SIG-M5 treated with dmso at 0.1 percent for 504 hours (cell line): ENCODE results near the gene CRADD.

Experiments used
- DNase-seq: peaks from one replicate; lab custom pipeline; 2025; ENCODE audit not compliant: unreplicated experiment; lab: John Stamatoyannopoulos, UW

The CRADD gene

DNA sequence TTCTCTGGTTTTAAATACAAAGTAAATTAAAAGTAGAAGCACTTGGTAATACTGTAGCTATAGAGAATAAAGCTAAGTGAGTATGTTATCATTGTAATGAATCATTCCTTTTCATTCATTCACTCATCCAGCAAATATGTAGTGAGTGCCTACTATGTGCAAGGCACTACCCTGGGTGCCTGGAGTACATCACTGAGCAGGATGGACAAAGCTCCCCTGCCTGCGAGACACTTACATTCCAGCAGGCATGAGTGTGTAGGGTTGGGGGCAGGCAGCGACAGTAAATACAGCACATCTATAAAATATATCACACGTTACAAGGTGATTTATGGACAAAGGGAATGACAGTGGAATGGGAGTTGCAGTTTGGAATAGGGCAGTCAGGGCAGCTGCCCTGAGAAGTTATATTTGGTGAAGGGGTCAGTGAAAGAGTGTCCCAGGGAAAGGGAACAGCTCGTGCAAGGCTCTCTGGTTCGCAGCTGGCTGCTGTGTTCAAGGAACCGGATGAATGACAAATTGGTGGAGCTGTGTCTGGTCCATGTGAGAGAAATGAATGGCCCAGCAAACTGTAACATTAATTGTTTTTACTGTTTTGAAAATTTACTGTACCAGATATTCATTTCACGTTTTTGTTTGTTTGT, 159.6 kb downstream of the CRADD start:
- DNase-seq = no peak

DNA sequence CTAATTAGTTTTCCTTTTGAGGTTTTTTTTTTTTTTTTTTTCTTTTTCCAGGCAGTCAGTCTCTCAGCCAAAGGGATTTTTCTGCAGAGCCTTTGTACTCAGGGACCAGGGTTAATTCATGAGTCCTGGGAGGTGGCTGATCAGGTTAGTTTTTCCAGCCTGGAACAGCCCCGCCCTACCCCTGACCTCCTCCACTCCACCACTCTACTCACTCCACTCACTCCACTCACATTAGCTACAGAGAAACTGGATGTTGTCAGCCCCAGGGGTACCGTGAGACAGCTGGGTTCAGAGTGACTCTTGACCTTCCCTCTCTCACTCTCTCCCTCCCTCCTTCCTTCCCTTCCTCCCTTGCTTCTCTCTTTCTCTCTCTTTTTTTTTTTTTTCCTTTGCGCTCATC, 161.0 kb downstream of the CRADD start:
- no peak for DNase-seq

DNA sequence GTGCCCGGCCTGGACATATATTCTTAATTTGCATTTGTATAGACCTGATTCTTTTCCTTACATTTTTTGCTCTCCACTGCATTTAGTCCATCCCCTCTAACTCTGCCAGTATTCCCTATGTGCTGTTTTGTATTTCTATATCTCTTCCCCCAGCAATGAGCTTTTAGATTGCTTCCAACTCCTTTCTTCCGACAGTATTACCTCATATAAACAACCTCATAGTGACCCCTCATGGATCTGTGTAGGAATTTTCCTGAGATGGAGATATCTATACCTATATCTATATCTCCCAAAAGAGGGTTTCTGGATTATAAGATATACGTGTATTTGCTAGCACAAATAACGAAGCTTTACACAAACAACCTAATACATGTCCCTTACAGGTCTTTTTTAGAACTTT, 161.9 kb downstream of the CRADD start:
- DNase-seq = no peak

DNA sequence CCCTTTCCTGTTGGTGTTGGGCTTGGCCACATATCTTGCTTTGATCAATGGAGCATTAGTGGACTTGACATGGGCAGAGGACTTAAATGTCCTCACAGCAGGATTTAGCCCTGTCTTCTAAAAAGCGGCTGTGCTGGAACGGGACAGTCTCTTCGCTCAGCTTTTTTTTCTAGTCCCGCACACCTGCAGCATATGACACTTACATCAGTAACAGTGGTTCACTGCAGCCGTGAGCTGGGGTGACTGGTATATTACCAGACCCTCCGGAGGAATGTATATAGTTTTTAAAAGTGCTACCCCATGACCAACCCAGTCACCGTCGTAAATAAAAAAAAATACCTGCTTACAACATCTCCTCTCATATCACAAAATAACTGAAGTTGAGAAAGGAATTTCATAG, 164.5 kb downstream of the CRADD start:
- DNase-seq = no peak

DNA sequence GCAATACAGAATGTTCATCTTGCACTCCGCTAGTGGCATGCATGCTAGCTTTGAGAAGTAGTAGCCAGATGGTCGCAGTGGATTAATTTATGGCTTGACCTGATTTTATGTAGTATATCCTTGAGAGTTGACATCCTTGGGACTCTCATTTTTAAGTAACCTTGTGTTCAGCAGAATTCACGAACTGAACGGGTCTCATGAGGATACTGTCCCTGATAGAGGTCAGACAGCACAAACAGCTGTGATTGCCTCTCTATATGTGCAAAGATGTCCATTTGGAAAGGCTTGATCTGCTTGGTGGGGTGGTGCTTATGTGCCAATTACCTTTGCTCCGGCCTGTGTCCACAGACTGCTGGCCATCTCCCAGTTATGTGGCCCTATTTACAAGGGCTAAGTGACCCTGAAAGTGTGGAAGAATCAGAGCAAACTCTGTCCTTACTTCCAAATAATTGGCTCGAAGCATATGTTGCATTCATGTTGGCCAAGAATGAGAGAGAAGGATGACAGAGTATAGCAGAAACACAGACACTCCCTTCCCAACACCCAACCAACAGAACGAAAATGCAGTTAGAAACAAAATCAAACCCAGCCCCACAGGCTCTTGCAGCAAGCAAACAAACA, 167.1 kb downstream of the CRADD start:
- DNase-seq = no peak

DNA sequence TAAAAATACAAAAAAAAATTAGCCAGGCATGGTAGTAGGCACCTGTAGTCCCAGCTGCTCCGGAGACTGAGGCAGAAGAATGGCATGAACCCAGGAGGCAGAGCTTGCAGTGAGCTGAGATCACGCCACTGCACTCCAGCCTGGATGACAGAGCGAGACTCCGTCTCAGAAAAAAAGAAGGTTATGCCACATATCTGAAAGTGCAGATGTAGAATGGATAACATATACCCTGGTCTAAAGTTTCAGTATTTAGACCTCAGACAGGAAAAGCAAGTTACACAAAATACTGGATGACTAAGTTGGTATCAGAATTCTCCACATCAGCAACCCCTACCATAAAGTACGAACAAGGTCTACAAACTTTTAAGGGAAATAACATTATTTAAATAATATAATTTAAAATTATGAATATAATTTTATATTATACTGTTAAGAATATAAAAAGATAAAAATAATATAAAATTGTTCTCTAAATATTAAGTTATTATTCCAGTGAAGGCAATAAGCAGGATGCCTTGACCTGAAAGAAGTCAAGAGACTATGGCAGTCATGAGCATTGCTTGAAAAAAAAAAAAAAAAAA, 169.9 kb downstream of the CRADD start:
- DNase-seq = no peak

DNA sequence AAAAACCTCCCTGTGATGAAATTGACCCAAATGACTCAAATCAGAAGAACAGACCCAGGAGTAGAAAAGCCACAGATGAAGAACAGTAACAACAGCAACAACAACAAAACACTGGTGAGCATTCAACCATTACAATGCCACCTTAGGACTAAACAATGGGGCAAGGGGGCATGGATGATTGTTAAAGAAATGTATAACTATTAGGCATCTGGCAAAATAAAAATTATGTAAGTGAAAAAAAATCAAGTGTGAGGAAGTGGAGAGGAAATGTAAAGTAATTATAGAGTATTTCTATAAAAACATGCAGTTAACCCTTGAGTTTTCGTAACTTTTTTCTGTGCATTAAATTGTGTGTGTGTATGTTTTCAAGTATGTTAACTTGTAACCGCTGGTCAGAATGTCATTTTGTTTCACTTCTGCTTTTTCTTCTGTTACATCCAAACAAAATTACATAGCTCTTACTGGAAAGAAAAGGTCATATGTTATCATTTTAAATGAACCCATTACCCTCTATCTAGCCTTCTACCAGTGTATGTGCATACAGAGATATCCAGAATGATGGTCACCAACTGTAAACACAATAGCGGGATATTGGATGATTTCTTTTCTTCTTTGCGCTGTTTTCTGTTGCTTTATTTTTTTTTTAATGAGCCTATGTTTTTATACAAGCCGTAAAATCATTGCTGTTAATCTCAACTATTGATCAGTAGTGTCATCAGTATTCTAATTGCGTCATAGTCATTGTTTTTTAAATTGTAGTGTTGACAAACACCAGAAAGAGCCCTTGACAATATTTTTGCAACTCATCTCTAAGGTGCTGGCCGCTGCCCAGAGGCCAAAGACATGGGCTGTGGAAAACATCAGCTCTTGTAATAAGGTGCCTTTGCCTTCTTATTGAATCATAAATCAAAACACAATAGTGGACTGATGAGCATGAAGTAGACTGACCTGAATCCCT, 170.6 kb downstream of the CRADD start:
- peak; percentile 88 for DNase-seq

DNA sequence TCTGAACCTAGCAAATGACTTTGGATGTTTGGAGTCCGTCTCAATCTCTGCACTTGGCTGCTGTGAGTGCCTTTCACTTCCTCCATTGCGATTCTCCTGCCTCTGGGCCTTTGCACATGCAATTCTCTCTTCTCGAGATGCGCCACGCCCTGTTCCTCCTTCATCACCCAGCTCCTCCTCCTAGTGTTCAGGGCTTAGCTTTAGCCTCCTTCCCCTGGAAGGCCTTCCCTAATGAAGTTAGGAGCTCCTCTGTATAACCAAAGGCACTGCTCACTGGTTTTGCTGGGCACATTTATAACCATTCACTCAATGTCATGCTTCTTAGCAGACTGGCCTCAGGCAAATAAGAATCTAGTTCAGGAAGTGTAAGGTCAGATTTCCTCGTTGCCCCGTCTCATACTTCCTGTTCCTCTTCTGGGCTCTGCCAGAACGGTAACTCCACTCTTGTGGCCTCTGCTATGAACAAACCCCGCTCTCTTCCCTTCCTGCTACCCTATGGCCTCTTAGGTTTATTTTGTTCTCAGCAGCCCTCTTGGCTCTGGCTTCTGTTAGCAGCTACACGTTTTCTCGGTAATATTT, 171.4 kb downstream of the CRADD start:
- peak; percentile 88 for DNase-seq

DNA sequence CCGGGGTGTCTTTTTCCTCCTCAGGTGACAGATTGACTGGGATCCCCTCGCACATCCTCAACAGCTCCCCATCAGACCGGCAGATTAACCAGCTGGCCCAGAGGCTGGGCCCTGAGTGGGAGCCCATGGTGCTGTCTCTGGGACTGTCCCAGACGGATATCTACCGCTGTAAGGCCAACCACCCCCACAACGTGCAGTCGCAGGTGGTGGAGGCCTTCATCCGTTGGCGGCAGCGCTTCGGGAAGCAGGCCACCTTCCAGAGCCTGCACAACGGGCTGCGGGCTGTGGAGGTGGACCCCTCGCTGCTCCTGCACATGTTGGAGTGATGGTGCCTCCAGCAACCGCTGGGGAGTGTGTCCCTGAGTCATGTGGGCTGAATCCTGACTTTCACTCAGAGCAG, 172.8 kb downstream of the CRADD start:
- no peak for DNase-seq

DNA sequence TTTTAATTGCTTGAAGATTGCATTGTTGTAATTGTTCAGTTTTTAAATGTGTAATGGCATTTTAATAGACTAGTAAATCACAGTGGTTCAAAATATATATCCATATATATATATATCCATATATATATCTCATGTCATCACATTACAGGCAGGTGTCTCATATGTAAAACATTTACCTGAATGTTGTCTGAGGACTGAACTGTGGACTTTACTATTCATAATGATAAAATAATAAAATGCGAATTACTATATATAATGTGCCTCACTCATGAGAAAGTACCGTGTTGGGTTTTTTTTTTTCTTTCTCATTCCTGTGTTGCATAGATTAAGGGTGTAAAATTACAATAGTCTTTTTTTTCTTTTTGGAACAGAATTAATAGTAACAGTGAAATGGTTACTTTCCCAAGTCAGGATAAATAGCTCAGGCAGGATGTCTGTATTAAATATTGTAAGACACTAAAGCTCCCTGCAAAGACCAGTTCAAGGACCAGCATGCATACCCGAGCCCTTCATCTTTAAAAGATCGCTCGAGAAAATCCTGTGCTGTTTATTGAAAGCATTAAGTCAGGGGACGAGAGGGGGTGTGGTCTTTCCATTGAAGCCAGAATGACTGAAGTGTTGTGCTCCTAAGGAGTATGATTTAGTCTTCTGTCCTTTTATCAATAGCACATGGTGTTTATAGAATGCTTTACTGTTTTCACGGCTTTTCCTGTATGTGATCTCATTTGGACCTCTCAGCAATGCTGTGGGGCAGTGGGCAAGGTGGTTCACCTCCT, 173.5 kb downstream of the CRADD start:
- DNase-seq = no peak

DNA sequence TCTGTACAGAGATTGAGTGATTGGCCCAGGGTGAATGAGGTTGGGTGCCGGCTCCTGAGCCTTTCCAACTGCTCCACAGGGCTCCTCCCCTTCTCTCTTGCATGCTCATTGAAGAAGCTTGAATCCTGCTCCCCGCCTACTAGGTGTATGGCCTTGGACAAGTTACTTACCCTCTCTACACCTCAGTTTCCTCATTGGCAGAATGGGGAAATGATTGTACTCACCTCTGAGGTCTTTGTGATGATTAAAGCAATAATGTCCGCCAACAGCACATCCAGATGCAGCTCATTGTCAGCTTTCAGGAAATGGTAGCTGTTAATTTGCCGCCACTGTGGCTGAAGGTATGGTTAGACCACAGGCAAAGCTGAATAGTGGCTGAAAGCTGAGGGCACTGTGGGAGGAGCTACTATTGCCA, 174.1 kb downstream of the CRADD start:
- DNase-seq = no peak

DNA sequence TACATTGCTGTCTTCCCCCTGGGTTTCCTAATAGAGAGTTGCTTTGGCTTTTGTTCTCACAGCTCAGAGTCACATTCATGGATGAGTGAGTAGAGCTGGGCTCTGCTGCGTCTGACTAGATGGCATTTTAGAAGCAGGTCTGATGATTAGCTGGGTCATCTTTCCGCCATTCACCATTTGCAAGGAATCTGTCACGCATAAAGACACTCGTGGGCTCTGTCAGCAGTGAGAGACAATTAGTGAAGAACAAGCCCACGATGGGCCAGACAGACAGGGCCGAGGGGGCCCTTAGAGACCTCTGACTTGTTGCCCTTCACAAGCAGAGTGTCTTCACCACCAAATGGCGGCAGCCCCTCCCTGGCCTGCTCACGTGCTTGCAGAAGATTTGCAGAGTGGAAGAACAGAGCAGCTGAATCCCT, 175.0 kb downstream of the CRADD start:
- no peak for DNase-seq

DNA sequence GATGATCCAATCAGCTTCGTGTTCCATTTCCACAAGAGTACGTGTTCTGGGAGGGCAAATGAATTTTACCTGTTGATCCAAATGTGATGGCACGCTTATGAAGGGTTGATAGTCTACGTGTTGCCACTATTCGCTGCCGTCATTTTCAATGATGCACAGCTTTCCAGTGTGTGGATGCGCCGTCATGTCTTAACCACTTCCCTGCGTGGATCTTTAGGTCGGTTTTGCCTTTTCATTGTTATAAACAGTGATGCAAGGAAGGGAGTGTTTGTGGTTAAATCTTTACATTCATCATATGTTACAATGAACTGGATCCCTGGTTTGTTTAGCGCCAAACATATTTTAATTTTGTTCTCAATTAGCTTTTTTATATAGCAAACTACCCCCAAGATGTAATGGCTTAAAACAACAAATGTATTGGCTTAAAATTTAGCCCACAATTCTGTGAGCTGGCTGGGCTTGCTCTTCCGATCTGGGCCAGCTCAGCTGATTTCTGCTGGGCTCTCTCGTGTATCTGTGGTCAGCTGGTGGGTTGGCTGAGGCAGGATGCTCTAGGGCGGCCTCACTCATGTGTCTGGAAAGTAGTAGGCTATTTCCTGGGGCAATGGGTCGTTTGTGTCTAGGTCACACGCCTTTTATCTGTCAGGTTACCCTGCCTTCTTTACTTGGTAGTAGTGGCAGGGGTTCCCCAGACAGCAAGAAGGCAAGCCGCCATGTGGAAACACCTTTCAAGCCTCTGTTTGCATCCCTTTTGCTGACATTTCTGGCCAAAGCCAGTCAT, 176.7 kb downstream of the CRADD start:
- DNase-seq = no peak

DNA sequence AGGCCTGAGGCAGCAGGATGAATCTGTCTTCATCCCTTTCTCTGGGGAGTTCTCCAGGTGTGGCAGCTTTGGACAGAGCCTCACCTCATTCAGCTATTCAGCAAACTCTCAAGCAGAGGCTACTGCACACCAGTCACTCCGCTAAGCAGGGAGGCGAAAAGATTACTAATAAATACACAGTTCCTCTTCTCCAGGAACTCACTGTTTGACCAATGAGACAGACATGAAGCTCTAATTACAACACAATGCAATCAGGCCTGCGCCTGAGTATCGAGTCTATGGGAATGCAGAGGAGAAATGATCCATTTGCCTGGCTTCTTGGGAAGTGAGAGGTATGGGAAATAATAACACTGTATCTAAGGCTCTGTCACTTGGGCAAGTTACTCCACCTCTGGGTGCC, 178.1 kb downstream of the CRADD start:
- no peak for DNase-seq

DNA sequence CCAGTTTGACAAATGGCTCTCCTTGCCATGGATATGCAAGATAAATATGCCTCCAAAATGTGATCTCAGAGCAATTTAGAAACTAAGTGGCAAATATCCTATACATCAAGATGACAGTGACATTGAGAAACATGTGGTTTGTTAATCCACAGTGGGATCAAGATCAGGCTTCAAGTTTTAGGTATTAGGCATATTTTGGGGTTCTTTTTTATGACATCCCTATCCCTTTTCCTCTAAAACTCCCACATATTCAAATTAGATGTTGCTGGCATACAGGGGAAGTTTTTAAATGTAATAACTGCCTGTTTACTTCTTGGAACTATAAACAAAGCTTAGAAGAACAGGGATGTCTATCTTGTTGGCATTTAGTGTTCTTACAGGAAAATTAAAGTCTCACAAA, 179.4 kb downstream of the CRADD start:
- DNase-seq = no peak

DNA sequence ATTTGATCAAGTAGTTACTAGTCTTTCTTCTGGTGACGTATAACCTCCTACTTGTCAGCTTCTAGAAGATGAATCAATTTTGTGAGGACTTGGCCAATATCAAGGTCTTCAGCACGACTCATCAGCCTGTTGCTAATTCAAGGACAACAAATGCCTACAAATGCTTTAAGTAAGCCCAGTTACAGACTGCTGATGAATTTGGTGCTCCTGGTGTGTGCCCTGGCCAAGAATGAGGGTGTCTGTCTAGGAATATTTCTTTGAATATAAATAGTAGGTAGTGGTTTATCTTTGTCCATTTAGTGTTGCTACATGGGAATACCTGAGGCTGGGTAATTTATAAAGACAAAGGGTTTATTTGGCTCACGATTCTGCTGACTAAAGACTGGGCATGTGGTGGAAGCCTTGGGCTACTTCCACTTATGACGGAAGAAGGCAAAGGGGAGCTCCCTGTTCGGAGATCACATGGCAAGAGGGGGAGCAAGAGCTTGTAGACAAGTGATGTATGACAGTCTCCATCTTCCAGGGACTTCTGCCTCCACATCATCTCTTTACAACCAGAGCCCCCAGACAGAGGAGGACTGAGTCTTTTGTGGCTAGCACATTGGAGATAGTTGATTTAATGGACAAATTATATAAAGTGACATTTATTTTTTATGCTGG, 180.2 kb downstream of the CRADD start:
- no peak for DNase-seq

DNA sequence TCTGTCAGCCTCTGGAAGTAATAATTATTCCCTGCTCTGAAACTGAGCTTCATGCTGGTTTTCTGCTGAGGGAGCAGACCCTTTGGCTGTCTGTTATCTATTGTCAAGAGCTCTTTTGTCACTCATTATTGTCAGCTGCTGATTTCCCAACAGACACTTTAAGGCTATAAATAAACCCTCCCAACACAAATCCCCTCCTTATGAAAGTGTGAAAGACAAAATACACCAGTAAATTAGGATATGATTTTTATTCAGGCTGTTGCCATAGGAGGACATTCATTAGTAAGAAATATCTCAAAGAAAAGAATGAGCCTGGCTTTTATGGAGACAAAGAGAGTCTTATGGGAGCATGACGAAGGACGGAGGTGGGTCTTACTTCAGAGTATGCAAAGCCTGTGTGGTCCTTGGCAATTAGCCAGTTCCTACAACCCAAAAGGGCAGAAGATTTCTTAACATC, 180.8 kb downstream of the CRADD start:
- no peak for DNase-seq

DNA sequence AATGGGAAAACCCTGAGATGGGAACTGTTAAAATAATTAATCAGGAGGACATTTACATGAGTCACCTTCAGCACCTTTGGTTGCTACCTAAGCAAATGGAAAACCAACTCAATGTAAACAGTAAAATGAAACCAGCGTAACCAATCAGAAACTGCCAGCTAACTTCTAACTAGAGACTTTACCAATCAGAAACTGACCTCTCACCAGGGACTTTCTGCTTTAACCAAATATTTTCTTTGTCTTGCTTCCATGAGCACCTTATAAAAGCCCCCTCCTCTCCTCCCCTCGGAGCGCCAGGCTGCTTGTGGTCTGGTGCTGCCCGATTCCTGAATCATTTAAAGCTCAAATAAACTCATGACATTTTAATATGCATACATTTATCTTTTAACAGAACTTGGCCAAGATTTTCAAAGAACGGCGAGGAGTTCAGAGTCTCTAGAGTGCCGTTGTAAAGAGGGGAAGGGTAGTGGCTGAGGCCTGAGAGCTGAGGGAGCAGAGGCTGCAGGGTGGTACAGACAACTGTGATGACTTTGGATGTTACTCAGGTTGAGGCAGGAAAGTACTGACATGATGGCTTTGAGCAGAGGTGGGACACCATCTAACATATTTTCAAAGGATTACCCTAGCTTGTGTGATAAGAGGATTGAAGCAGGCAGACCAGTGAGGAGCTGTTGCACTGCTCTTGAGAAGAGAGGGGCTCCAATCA, 183.6 kb downstream of the CRADD start:
- no peak for DNase-seq

DNA sequence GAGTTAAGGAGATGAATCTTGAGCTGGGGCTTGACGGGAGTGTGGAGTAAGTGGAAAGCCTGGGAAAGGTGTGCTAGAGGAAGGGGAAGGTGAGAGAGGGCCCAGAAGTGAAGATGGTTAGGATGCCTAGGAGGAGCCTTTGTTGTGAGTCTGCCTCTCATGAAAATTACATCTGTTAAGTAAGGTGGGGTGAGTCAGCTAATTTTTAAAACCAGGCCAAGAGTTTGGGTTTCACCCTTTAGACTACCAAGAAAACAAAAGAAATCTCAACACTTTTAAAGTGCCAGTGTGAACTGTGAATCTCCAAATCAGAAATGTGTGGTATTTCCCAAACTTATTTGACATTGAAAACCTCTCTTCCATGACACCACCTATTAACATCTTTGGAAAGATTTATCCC, 185.2 kb downstream of the CRADD start:
- no peak for DNase-seq
